ENCODE data around the gene MED27.
A peak's percentile ranks its signal among the peaks of the same experiment; 100 is the strongest.

Gene MED27

GRCh38 chr9:132079391-132080091 is at the start of gene MED27:
MED27 (minus strand) TSS chr9:132079867; CDS start chr9:132079844, 23 bp downstream.
- peak; percentile 91 for DNase-seq

- DNase-seq = no peak
Observed at GRCh38 chr9:132127888-132128534, 48.3 kb upstream of the MED27 start.

GRCh38 chr9:132126680-132127236 is 47.1 kb upstream of the MED27 start:
- no peak for DNase-seq

GRCh38 chr9:132125944-132126679 is 46.4 kb upstream of the MED27 start:
- DNase-seq = no peak

- no peak for DNase-seq
Observed at GRCh38 chr9:132125361-132125760, 45.7 kb upstream of the MED27 start.

- no peak for DNase-seq
Observed at GRCh38 chr9:132124800-132125199, 45.1 kb upstream of the MED27 start.

GRCh38 chr9:132121021-132121420 is 41.4 kb upstream of the MED27 start:
- no peak for DNase-seq

- no peak for DNase-seq
Observed at GRCh38 chr9:132117694-132118093, 38.0 kb upstream of the MED27 start.

- no peak for DNase-seq
Observed at GRCh38 chr9:132116583-132116982, 36.9 kb upstream of the MED27 start.

- DNase-seq = no peak
Observed at GRCh38 chr9:132114102-132114707, 34.5 kb upstream of the MED27 start.

- DNase-seq = no peak
Observed at GRCh38 chr9:132109291-132109690, 29.6 kb upstream of the MED27 start.

GRCh38 chr9:132108728-132109127 is 29.1 kb upstream of the MED27 start:
- no peak for DNase-seq

GRCh38 chr9:132099741-132100407 is 20.2 kb upstream of the MED27 start:
- DNase-seq = peak; percentile 43

- DNase-seq = no peak
Observed at GRCh38 chr9:132099167-132099566, 19.5 kb upstream of the MED27 start.

- peak; percentile 86 for DNase-seq
Observed at GRCh38 chr9:132094314-132094791, 14.7 kb upstream of the MED27 start.

- peak; percentile 38 for DNase-seq
Observed at GRCh38 chr9:132090771-132091170, 11.1 kb upstream of the MED27 start.

GRCh38 chr9:132087438-132088030 is 7.9 kb upstream of the MED27 start:
- no peak for DNase-seq

GRCh38 chr9:132082188-132082587 is 2.5 kb upstream of the MED27 start:
- no peak for DNase-seq

- no peak for DNase-seq
Observed at GRCh38 chr9:132078699-132079356, 839 bp downstream of the MED27 start.

- peak; percentile 13 for DNase-seq
Observed at GRCh38 chr9:132077881-132078698, 1.6 kb downstream of the MED27 start.
